ENCODE results near the gene OSBPL2. TPM values are rescaled to one million over a fixed set of nuclear protein-coding genes. Genes with fewer than 3 reads are reported as not detected.

OSBPL2 gene
- total and polyA plus RNA-seq, 2 experiments from 2014 or later = 16.6 to 31.2 TPM

DNA sequence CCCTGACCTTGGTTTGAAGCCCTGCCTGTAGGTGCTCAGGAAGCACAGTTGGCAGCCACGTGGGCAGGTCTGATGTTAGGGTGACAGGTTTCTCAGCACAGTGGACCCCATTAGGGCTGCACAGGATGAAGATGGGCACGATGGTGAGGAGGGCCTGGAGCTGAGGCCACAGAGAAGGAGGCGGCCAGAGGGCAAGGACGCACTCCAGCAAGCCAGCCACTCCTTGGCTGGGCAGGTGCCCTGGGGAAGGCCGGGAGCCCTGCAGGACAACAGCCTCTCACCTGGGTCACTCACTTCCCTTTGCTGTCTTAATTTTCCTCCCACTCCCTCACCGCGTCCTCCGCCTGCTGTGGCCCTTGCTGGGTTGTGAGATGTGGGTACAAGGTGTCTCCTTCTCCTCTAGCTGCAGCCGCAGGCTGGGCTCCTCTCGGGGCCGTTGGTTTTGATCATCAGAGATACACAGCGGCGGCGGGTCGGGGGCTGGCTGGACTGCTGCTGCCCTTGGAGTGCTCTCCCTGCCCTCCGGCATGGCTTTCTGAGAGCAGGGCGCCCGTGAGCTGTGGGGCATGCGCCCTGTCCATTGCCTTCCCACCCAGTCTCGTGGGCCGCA is 5.7 kb downstream of the OSBPL2 start (continued):
- TF ChIP-seq, protein P1, sequence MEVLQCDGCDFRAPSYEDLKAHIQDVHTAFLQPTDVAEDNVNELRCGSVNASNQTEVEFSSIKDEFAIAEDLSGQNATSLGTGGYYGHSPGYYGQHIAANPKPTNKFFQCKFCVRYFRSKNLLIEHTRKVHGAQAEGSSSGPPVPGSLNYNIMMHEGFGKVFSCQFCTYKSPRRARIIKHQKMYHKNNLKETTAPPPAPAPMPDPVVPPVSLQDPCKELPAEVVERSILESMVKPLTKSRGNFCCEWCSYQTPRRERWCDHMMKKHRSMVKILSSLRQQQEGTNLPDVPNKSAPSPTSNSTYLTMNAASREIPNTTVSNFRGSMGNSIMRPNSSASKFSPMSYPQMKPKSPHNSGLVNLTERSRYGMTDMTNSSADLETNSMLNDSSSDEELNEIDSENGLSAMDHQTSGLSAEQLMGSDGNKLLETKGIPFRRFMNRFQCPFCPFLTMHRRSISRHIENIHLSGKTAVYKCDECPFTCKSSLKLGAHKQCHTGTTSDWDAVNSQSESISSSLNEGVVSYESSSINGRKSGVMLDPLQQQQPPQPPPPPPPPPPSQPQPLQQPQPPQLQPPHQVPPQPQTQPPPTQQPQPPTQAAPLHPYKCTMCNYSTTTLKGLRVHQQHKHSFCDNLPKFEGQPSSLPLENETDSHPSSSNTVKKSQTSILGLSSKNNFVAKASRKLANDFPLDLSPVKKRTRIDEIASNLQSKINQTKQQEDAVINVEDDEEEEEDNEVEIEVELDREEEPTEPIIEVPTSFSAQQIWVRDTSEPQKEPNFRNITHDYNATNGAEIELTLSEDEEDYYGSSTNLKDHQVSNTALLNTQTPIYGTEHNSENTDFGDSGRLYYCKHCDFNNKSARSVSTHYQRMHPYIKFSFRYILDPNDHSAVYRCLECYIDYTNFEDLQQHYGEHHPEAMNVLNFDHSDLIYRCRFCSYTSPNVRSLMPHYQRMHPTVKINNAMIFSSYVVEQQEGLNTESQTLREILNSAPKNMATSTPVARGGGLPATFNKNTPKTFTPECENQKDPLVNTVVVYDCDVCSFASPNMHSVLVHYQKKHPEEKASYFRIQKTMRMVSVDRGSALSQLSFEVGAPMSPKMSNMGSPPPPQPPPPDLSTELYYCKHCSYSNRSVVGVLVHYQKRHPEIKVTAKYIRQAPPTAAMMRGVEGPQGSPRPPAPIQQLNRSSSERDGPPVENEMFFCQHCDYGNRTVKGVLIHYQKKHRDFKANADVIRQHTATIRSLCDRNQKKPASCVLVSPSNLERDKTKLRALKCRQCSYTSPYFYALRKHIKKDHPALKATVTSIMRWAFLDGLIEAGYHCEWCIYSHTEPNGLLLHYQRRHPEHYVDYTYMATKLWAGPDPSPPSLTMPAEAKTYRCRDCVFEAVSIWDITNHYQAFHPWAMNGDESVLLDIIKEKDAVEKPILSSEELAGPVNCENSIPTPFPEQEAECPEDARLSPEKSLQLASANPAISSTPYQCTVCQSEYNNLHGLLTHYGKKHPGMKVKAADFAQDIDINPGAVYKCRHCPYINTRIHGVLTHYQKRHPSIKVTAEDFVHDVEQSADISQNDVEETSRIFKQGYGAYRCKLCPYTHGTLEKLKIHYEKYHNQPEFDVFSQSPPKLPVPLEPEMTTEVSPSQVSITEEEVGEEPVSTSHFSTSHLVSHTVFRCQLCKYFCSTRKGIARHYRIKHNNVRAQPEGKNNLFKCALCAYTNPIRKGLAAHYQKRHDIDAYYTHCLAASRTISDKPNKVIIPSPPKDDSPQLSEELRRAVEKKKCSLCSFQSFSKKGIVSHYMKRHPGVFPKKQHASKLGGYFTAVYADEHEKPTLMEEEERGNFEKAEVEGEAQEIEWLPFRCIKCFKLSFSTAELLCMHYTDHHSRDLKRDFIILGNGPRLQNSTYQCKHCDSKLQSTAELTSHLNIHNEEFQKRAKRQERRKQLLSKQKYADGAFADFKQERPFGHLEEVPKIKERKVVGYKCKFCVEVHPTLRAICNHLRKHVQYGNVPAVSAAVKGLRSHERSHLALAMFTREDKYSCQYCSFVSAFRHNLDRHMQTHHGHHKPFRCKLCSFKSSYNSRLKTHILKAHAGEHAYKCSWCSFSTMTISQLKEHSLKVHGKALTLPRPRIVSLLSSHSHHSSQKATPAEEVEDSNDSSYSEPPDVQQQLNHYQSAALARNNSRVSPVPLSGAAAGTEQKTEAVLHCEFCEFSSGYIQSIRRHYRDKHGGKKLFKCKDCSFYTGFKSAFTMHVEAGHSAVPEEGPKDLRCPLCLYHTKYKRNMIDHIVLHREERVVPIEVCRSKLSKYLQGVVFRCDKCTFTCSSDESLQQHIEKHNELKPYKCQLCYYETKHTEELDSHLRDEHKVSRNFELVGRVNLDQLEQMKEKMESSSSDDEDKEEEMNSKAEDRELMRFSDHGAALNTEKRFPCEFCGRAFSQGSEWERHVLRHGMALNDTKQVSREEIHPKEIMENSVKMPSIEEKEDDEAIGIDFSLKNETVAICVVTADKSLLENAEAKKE (CRISPR knock-in tag; IDR thresholded peaks at IDR 0.05) = no peak
- TF ChIP-seq ZNF331 (CRISPR knock-in tag; IDR thresholded peaks at IDR 0.05; ENCODE audit: low read depth) (no peak), POLR2AphosphoS5 (IDR thresholded peaks at IDR 0.05; ENCODE audit: low read depth) (no peak), CREB1 (CRISPR knock-in tag; IDR thresholded peaks at IDR 0.05; ENCODE audit: low read depth) (no peak), ZNF114 (CRISPR knock-in tag; IDR thresholded peaks at IDR 0.05) (no peak)
- TF ChIP-seq, protein P2, sequence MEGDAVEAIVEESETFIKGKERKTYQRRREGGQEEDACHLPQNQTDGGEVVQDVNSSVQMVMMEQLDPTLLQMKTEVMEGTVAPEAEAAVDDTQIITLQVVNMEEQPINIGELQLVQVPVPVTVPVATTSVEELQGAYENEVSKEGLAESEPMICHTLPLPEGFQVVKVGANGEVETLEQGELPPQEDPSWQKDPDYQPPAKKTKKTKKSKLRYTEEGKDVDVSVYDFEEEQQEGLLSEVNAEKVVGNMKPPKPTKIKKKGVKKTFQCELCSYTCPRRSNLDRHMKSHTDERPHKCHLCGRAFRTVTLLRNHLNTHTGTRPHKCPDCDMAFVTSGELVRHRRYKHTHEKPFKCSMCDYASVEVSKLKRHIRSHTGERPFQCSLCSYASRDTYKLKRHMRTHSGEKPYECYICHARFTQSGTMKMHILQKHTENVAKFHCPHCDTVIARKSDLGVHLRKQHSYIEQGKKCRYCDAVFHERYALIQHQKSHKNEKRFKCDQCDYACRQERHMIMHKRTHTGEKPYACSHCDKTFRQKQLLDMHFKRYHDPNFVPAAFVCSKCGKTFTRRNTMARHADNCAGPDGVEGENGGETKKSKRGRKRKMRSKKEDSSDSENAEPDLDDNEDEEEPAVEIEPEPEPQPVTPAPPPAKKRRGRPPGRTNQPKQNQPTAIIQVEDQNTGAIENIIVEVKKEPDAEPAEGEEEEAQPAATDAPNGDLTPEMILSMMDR (conservative IDR thresholded peaks at IDR 0.05; ENCODE audit: low read depth in 2 of 2) = no peak
- TF ChIP-seq, protein P3, sequence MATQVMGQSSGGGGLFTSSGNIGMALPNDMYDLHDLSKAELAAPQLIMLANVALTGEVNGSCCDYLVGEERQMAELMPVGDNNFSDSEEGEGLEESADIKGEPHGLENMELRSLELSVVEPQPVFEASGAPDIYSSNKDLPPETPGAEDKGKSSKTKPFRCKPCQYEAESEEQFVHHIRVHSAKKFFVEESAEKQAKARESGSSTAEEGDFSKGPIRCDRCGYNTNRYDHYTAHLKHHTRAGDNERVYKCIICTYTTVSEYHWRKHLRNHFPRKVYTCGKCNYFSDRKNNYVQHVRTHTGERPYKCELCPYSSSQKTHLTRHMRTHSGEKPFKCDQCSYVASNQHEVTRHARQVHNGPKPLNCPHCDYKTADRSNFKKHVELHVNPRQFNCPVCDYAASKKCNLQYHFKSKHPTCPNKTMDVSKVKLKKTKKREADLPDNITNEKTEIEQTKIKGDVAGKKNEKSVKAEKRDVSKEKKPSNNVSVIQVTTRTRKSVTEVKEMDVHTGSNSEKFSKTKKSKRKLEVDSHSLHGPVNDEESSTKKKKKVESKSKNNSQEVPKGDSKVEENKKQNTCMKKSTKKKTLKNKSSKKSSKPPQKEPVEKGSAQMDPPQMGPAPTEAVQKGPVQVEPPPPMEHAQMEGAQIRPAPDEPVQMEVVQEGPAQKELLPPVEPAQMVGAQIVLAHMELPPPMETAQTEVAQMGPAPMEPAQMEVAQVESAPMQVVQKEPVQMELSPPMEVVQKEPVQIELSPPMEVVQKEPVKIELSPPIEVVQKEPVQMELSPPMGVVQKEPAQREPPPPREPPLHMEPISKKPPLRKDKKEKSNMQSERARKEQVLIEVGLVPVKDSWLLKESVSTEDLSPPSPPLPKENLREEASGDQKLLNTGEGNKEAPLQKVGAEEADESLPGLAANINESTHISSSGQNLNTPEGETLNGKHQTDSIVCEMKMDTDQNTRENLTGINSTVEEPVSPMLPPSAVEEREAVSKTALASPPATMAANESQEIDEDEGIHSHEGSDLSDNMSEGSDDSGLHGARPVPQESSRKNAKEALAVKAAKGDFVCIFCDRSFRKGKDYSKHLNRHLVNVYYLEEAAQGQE (IDR thresholded peaks at IDR 0.05; ENCODE audit: unreplicated experiment) = no peak

Data from GM23338 (cell line).